Measurements from ENCODE around the gene IFNG.

DNA sequence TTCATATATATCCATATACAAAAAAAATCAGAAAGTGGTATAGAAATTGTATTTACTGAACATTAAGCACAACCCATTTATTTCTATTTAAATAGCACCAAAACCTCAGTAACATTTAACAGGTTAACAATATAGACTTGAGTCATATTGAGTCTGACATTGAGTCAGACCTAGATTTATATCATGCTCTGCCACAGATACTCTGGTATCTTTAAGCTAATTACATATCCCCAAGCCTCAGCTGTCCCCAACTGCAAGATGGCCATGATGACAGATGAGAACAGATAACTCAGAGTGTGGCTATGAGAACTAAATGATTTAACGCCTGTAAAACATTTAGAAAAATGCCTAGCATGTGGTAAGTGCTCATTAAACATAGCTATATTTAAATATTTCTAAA is 40.3 kb downstream of the IFNG start:
- TF ChIP-seq POLR2A (IDR thresholded peaks at IDR 0.05; ENCODE audit: low read length) (no peak), GATA1 (IDR thresholded peaks at IDR 0.05; ENCODE audit: low read depth, low read length) (no peak)

Measured in erythroblast (primary cell).